GM18520 (cell line): ENCODE measurements around the gene SPX.

Experiments
- ATAC-seq: cut with Tn5 transposase; IDR thresholded peaks from one replicate; pipeline ENCODE4 v1.9.1; 2021; ENCODE audit not compliant: unreplicated experiment

SPX gene

DNA sequence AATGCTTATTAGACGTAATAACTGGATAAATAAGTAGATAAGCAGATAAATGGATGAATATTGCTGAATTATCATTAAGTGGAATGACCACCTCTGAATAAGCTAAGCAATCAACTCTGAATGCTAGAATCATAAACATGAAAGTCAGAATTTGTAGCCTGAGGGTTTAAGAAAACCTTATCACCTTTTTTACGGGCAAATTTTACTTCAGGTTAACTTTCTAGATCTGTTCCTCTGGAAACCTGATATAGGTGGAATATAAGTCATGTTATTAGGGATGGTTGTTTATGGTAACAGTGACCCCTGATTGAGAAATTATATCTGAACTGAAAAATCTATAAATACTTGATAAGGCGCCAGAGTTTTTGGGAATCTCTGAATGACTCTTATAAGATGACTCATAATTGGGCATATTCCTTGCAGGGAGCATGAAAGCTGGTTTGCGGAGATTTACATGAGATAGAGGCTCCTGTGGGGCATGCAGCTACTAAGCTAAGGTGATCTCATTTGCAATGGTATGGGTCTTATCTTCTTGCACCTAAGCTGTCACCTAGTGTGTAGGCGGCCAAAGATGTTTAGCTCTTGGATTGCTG lies 12.1 kb downstream of the SPX start:
- no peak for ATAC-seq

DNA sequence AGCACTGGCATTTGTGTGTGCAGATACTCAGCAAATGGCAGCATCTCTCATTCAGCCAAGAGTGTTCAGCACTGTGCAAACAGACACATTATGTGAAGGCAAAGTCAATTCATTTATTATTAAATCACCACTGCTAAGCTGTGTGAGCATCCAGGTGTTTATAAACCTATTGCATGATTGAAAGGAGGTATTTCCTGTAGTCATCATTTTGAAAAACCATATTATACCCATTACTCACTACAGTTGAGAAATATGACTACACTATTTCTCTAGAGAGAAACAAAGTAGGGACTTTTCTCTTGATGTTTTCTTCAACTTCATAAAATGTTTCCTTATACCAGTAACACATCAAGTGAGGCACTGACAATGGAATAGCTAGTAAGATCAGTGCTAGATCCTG lies 13.7 kb downstream of the SPX start:
- no peak for ATAC-seq

DNA sequence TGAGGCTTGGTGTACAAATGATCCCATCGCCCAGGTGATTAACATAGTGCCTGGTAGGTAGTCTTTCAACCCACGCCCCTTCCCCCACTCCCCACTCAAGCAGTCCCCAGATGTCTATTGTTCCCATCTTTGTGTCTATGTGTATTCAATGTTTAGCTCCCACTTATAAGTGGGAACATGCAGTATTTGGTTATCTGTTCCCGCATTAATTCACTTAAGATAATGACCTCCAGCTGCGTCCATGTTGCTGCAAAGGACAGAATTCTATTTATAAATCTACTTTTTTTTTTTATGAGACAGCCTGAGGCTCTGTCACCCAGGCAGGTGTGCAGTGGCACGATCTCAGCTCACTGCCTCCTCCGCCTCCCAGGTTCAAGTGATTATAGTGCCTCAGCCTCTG lies 15.7 kb downstream of the SPX start:
- ATAC-seq = no peak

DNA sequence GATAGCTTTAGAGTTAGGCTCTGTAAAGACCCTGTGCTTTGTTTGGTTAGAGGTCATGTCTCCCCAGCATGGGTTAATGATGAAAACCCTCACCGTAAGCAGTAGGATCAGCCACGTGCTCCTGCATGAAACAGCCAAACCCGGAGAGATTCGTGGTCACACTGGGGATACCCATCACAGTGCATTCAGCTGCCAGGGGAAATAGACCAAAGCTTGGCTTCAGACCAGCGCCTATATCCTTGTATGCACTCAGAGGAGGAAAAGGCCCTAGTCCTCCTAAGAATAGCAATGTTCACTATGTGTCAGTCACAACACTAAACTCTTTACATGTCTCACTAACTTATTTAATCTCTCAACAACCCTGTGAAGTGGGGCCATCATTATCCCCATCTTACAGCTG lies 16.3 kb downstream of the SPX start:
- no peak for ATAC-seq

- no peak for ATAC-seq
Observed at GRCh38 chr12:21543151-21543550, 17.1 kb downstream of the SPX start.

DNA sequence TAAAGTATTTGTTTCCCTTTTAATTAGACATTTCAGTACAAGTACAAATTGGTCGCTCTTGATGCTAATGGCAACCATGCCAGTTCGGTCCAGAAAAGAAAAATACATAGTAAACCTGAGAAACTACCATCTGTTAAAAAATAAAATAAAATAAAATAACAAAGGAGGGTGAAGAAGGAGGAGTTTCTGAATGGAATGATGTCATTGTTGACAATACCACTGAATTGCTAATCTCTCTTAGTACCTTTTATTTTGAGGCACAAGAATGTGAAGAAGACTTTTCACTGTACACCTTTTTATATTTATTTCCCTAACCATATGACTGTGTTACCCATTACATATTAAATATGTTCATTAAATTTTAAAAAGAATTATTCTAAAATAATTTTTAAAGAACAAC lies 19.5 kb downstream of the SPX start:
- no peak for ATAC-seq

GRCh38 chr12:21546716-21547115 lies 20.6 kb downstream of the SPX start:
- ATAC-seq = no peak

- no peak for ATAC-seq
Observed at GRCh38 chr12:21547437-21547836, 21.3 kb downstream of the SPX start.

- ATAC-seq = no peak
Observed at GRCh38 chr12:21551841-21552465, 25.9 kb downstream of the SPX start.

DNA sequence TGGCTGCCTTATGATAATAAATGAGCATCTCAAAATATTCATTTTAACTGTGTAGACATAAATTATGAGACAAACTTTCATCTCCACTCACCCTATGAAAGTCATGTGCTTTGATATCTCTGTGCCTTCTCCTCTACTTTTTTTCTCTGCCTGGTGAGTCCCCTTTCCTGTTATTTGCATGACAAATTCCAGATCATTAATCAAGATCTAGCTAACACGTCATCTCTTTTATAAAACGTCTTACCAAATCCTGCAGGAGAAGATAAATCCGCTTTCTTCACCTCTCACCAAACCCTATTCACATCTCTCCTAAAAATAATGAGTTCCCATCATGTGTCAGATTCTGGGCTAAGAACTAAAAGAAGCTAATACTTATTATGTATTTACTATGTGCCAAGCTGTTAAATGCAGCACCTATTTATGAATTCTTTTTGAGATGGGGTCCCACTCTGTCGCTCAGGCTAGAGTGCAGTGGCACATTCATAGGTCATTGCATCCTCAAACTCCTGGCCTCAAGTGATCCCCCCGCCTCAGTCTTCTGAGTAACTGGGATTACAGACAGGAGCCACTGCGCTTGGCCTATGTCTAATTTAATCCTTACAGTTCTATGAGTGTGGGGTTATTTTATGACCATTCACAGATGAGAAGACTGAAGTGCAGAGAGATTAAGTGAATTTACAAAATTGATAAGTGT lies 26.7 kb downstream of the SPX start:
- ATAC-seq = no peak

DNA sequence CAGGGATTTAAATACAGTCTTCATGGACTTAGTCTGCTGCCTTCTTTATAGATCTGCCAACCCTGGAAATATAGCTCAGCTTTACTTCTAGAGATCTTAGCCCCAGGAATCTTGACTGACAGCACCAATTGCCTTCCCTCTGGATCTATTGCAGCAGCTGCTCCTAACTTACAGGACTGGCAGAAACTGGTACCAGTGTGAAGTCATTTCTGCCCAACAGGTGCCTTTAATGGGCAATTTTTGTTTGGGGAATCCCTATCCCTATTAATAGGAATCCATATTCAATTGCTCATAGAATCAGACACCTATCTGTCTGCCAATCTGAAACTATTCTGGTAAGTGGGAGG lies 27.2 kb downstream of the SPX start:
- no peak for ATAC-seq

DNA sequence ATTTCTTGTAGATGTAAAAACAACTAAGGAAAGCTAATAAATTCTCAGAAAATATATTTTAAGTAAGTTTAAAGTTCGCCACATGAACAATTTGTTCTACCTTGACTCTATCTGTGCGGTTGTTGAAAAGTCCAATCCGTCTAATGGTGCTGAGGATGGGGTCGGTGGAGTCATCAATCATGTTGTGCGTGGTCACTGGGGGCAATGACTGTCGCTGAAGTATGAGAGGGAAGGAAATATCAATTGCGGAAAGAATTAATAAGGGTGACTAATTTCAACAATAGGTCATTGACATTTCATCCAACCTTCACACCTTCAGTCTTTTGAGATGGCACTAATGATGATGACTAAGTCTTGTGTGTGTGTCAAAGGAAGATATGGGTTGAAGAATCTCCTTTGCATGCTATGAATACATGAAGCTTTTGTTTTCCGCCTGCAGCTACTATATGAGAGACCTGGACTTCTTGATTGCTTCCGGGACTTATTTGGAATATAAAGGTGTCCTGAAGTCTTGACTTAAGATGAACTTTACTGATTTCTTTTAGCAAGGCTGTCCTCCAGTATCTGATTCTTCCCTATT lies 32.1 kb downstream of the SPX start:
- no peak for ATAC-seq

DNA sequence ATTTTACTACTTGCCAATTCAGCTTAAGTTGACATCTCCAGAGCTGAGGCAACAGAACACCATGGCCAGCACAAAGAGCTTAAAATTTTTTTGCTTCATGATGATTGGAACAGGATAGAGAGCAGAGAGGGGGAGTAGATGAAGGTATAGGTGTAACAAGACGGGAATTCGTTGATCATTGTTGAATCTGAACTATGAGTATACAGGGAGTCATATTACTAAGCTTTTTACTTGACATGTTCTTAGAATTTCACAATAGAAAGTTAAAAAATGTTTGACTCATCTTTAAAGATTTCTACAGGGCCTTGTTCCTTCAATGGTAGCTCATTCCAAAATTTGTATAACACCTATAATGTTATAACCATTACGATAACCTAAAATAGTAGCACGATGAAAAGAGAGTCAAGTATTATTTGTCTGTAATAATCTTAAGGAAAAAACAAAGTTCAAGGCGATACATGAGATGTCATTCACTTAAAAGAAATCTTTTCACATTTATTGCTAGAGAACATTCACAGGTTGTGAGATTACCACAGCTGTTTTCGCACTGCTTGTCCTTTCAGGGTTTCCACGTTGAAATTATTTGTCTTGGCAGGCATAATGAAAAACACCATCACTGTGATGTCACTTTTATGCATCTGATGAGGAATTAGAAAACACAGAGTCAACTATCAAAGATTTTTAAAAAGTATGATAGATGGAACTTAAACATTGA lies 33.9 kb downstream of the SPX start:
- ATAC-seq = no peak

GRCh38 chr12:21561158-21561557 lies 35.1 kb downstream of the SPX start:
- no peak for ATAC-seq

- no peak for ATAC-seq
Observed at GRCh38 chr12:21562859-21563258, 36.8 kb downstream of the SPX start.

DNA sequence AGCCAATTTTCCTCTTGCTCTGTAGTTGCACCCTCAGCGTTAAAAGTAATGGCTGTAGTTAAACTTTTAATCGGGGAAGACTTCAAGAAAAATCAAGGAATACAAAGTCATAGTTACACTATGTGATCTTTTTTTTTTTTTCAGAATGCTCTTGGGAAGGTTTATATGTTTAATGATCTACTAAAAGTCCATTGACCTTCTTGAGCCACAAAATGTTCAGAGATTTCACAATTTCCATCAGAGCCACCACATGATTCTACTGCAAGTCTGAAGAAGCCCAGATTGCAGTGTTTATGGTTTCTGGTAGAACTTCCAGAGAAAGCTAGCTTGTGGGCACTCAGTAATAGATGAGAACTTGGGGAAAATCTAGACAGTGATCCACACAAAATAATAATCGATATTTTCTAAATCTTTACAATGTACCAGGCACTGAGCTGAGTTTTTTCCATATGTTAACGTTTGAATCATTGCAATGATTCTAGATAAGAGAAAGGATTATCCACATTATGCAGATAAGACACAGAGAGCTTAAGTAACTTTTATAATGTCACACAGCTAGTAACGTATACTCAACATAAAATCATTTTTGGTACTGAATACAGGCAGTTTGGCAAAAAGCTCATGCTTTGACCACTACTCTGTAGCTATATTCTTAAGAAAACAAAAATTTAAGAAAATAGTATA lies 40.3 kb downstream of the SPX start:
- no peak for ATAC-seq

GRCh38 chr12:21566907-21567394 lies 40.9 kb downstream of the SPX start:
- ATAC-seq = no peak

- no peak for ATAC-seq
Observed at GRCh38 chr12:21568115-21568514, 42.0 kb downstream of the SPX start.

DNA sequence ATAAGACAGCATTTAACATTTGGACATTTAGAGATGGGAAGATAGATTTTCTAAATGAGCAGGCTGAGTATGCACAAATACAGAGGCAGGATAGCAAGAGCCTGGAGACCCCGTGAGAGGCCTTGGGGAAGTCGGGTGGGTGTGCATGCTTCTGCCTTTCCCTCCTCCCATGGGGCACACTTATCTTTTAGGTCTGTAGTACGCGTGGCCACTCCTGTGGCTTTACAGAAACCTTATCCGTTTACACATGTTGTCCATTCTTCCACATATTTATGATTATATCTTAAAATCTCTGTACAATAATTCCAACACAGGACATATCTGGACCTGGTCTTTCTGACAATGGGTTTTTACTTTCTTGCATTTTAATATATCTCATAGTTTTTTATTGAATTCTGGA lies 45.0 kb downstream of the SPX start:
- ATAC-seq = no peak

- no peak for ATAC-seq
Observed at GRCh38 chr12:21573733-21574358, 47.8 kb downstream of the SPX start.

- no peak for ATAC-seq
Observed at GRCh38 chr12:21576431-21576830, 50.3 kb downstream of the SPX start.
